GM23338 (cell line): ENCODE data around the gene SNPH. TPM values are rescaled to one million over a fixed set of nuclear protein-coding genes. Genes with fewer than 3 reads are reported as not detected.

ENCODE experiments used
- ATAC-seq: fragments of 200-7000 bp; cut with Tn5 transposase; 3 replicates; pipeline ENCODE4 v1.9.1; 2020
- DNase-seq: peaks from one replicate; pipeline ENCODE4 v3.0.0-alpha.2; 2015; ENCODE audit warnings: low spot score
- H2AFZ ChIP-seq: fragments of 200-600 bp; sonication (generic); 2 replicates; pipeline ENCODE4 v1.8.0; 2016; ENCODE audit warnings: antibody characterized with exemption, mild to moderate bottlenecking, moderate library complexity
- H3F3A ChIP-seq: fragments of 200-600 bp; sonication (generic); replicated peaks from 2 replicates; pipeline ENCODE4 v1.8.0; 2017; ENCODE audit warnings: antibody characterized with exemption, mixed run types, low read depth
- H3K27ac ChIP-seq: fragments of 200-600 bp; sonication (generic); 2 replicates; pipeline ENCODE4 v1.6.1; 2016; ENCODE audit warnings: low read depth
- H3K27me3 ChIP-seq: fragments of 200-600 bp; sonication (generic); 2 replicates; pipeline ENCODE4 v1.8.0; 2016; ENCODE audit warnings: mild to moderate bottlenecking, mixed run types, moderate library complexity; ENCODE audit not compliant: insufficient read depth
- H3K36me3 ChIP-seq: fragments of 200-600 bp; sonication (generic); 2 replicates; pipeline ENCODE4 v1.8.0; 2016; ENCODE audit warnings: mild to moderate bottlenecking; ENCODE audit not compliant: insufficient read depth
- H3K4me1 ChIP-seq: fragments of 200-600 bp; sonication (generic); 2 replicates; pipeline ENCODE4 v1.8.0; 2016; ENCODE audit warnings: mild to moderate bottlenecking, moderate library complexity; ENCODE audit not compliant: insufficient read depth
- H3K4me2 ChIP-seq: fragments of 200-600 bp; sonication (generic); 2 replicates; pipeline ENCODE4 v1.7.1; 2017; ENCODE audit warnings: mixed run types
- H3K4me3 ChIP-seq: fragments of 200-600 bp; sonication (generic); 2 replicates; pipeline ENCODE4 v1.6.1; 2016; ENCODE audit warnings: mixed run types
- H3K79me2 ChIP-seq: fragments of 200-600 bp; sonication (generic); replicated peaks from 2 replicates; pipeline ENCODE4 v1.8.0; 2017; ENCODE audit warnings: mild to moderate bottlenecking; ENCODE audit not compliant: insufficient read depth
- H3K9me2 ChIP-seq: fragments of 200-600 bp; sonication (generic); 2 replicates; pipeline ENCODE4 v1.8.0; 2017; ENCODE audit not compliant: insufficient read depth
- H4K20me1 ChIP-seq: fragments of 200-600 bp; sonication (generic); replicated peaks from 2 replicates; pipeline ENCODE4 v1.8.0; 2017; ENCODE audit warnings: mild to moderate bottlenecking; ENCODE audit not compliant: insufficient read depth
- H3K27ac Mint-ChIP-seq: 2 replicates; pipeline ENCODE4 v1.8.0; 2020; ENCODE audit warnings: inconsistent platforms, mild to moderate bottlenecking, moderate library complexity, mixed read lengths
- H3K27me3 Mint-ChIP-seq: 3 replicates; pipeline ENCODE4 v1.8.0; 2022; ENCODE audit warnings: low read depth, mild to moderate bottlenecking, moderate library complexity, mixed read lengths, inconsistent platforms; ENCODE audit not compliant: insufficient read depth, poor library complexity
- H3K36me3 Mint-ChIP-seq: 3 replicates; pipeline ENCODE4 v1.8.0; 2021; ENCODE audit warnings: low read depth, mild to moderate bottlenecking, inconsistent platforms, moderate library complexity, mixed read lengths
- H3K4me1 Mint-ChIP-seq: 3 replicates; pipeline ENCODE4 v1.8.0; 2020; ENCODE audit warnings: mild to moderate bottlenecking, inconsistent platforms, mixed read lengths
- H3K4me3 Mint-ChIP-seq: 3 replicates; pipeline ENCODE4 v1.8.0; 2021; ENCODE audit warnings: moderate library complexity, mild to moderate bottlenecking, inconsistent platforms, mixed read lengths
- H3K9me3 Mint-ChIP-seq: 3 replicates; pipeline ENCODE4 v1.8.0; 2020; ENCODE audit warnings: moderate library complexity, mild to moderate bottlenecking, inconsistent platforms, mixed read lengths
- CREB1 ChIP-seq: fragments of 250-450 bp; sonication (Bioruptor Pico); IDR thresholded peaks from 2 replicates; pipeline ENCODE4 v1.5.0; 2020; ENCODE audit warnings: low read depth, mild to moderate bottlenecking, moderate library complexity
- ETS1 ChIP-seq: IDR thresholded peaks from 2 replicates; pipeline ENCODE4 v1.6.1; 2016; ENCODE audit warnings: antibody characterized with exemption
- EZH2phosphoT487 ChIP-seq: fragments of 200-600 bp; sonication (generic); IDR thresholded peaks from one replicate; pipeline ENCODE4 v1.8.1; 2018; ENCODE audit warnings: antibody characterized with exemption; ENCODE audit not compliant: unreplicated experiment
- JUNB ChIP-seq: IDR thresholded peaks from one replicate; pipeline ENCODE4 v1.6.1; 2016; ENCODE audit warnings: antibody characterized with exemption; ENCODE audit not compliant: unreplicated experiment
- NANOG ChIP-seq: IDR thresholded peaks from 2 replicates; pipeline ENCODE4 v1.6.1; 2016; ENCODE audit warnings: antibody characterized with exemption, borderline replicate concordance
- POLR2AphosphoS5 ChIP-seq: IDR thresholded peaks from 2 replicates; pipeline ENCODE4 v1.6.1; 2016; ENCODE audit warnings: antibody characterized with exemption, low read depth
- STAT1 ChIP-seq: IDR thresholded peaks from one replicate; pipeline ENCODE4 v1.6.1; 2016; ENCODE audit warnings: antibody characterized with exemption; ENCODE audit not compliant: unreplicated experiment
- ZNF331 ChIP-seq: fragments of 250-450 bp; sonication (Bioruptor Pico); IDR thresholded peaks from 2 replicates; pipeline ENCODE4 v1.5.0; 2020; ENCODE audit warnings: low read depth, mild to moderate bottlenecking, moderate library complexity
- ZNF462 ChIP-seq: fragments of 250-450 bp; sonication (Bioruptor Pico); IDR thresholded peaks from 2 replicates; pipeline ENCODE4 v1.5.0; 2020; ENCODE audit warnings: mild to moderate bottlenecking, moderate library complexity
- polyA plus RNA-seq: library from polyadenylated mRNA; unstranded; fragments of >200 nt; fragmentation: Nextera tagmentation; extraction: Ambion mirVana; gene quantifications from 2 replicates; pipeline ENCODE4 v1.2.1, GENCODE V29; 2016
- total RNA-seq: library from RNA; depleted of rRNA; stranded (reverse); fragments of >200 nt; shearing (Covaris generic); gene quantifications from 2 replicates; pipeline ENCODE4 v1.2.3, GENCODE V29; 2014
- TF ChIP-seq, protein P1 (sequence below), 2 experiments: fragments of 200-600 bp in 1 of 2; sonication (generic) in 1 of 2; conservative IDR thresholded peaks; 2 replicates each; pipeline versions ENCODE4 v1.5.1 to v1.6.1; 2016 to 2017; ENCODE audit warnings: antibody characterized with exemption in 2 of 2, low read depth in 2 of 2, mild to moderate bottlenecking in 2 of 2, moderate library complexity in 1 of 2

SNPH gene
- total and polyA plus RNA-seq, 2 experiments from 2014 or later = 1.5 to 5.8 TPM

DNA sequence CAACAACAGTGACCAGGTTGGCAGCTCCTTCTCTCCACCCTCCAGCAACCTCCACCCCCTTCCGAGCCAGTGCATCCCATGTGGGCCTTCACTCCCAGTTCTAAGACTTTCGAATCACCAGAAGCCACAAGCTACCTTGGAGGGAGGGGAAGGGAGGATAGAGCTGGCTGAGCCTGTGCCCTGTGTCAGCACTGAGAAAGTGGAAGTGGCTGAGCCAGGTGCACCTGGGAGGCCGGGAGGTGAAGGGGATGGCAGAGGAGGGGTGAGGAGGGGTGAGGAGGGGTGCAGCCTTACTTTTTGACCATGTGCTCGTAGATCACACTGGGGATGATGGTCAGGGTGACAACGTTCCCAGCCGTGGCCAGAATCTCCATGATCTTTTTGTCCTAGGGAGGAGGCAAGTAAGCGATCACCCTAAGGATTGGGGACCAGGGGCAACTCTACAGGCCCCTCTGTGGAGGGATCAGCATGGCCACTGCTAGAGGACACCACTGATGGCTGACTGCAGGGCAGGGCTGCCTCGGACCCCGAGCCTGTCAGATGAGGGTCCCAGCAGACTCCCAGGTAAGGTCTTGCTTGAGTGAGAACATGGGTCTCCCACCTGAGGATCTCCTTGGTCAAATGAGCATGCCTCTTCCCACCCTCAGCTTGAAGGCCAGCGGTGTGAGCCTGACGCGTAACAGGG lies 44.6 kb downstream of the SNPH start (continued):
- TF ChIP-seq, protein P1, sequence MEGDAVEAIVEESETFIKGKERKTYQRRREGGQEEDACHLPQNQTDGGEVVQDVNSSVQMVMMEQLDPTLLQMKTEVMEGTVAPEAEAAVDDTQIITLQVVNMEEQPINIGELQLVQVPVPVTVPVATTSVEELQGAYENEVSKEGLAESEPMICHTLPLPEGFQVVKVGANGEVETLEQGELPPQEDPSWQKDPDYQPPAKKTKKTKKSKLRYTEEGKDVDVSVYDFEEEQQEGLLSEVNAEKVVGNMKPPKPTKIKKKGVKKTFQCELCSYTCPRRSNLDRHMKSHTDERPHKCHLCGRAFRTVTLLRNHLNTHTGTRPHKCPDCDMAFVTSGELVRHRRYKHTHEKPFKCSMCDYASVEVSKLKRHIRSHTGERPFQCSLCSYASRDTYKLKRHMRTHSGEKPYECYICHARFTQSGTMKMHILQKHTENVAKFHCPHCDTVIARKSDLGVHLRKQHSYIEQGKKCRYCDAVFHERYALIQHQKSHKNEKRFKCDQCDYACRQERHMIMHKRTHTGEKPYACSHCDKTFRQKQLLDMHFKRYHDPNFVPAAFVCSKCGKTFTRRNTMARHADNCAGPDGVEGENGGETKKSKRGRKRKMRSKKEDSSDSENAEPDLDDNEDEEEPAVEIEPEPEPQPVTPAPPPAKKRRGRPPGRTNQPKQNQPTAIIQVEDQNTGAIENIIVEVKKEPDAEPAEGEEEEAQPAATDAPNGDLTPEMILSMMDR (conservative IDR thresholded peaks at IDR 0.05; ENCODE audit: low read depth in 2 of 2) = no peak
- TF ChIP-seq CREB1 (CRISPR knock-in tag) = no peak

GRCh38 chr20:1312308-1312707 lies 46.2 kb downstream of the SNPH start:
- no peak overlapping the region for H2AFZ ChIP-seq
- H3K9me2 ChIP-seq = no peaks in the 10 kb centered on the region
- Mint-ChIP-seq H3K4me1 (peaks cover 17% of the 10 kb centered on the region), H3K4me3 (peak overlapping the region; percentile 62), H3K9me3 (no peaks in the 10 kb centered on the region), H3K27ac (no peak overlapping the region), H3K36me3 (no peaks in the 10 kb centered on the region), H3K27me3 (peaks cover 2% of the 10 kb centered on the region)
- H3K4me1 ChIP-seq = 0 out of 2 replicates have a peak, but pooled peaks cover 5% of the 10 kb centered on the region
- H3F3A ChIP-seq = no peaks in the 10 kb centered on the region
- no peaks in the 10 kb centered on the region for H3K36me3 ChIP-seq
- no peak overlapping the region for H3K4me2 ChIP-seq
- H4K20me1 ChIP-seq = no peaks in the 10 kb centered on the region
- ATAC-seq (no peak), DNase-seq (no peak)
- H3K4me3 ChIP-seq = no peak overlapping the region; the same call in 1 of the 2 replicates
- no peak overlapping the region for H3K27ac ChIP-seq
- H3K27me3 ChIP-seq = peaks cover 12% of the 10 kb centered on the region; the same call in 1 of the 2 replicates
- TF ChIP-seq, protein P1 (conservative IDR thresholded peaks at IDR 0.05; ENCODE audit: low read depth in 2 of 2) = no peak
- no peak for TF ChIP-seq POLR2AphosphoS5
- TF ChIP-seq ETS1 = no peak
- no peak for TF ChIP-seq ZNF462 (CRISPR knock-in tag)
- TF ChIP-seq EZH2phosphoT487 = no peak
- TF ChIP-seq ZNF331 (CRISPR knock-in tag) = no peak
- TF ChIP-seq JUNB = no peak
- TF ChIP-seq NANOG = no peak
- TF ChIP-seq STAT1 = no peak
- no peak for TF ChIP-seq CREB1 (CRISPR knock-in tag)
- H3K79me2 ChIP-seq = no peaks in the 10 kb centered on the region
